ENCODE measurements around the gene AKR1C3. TPM values are rescaled to one million over a fixed set of nuclear protein-coding genes. Genes with fewer than 3 reads are reported as not detected.
A peak's percentile ranks its signal among the peaks of the same experiment; 100 is the strongest.

Gene AKR1C3
- total RNA-seq, 1 donor from 2014 or later = 9.5 TPM

DNA sequence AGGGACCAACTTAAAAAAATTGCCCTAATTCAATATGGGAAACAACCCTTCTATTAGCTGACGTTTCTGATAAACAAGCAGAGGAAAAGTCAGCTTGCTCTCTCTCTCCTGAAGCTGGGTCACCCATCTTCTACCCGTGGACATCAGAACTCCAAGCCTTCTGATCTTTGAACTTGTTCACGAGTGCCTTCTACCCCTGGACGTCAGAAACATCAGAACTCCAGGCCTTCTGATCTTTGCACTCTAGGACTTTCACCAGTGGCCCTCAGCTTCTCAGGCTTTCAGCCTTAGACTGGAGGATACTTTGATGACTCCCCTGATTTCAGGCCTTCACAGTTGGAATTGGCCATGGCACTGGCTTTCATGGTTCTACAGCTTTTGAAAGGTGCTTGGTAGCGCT, 48.9 kb downstream of the AKR1C3 start:
- no peaks in the 10 kb centered on the region for H3K27me3 Mint-ChIP-seq
- H3K4me1 Mint-ChIP-seq (ENCODE audit: unreplicated experiment) = no peaks in the 10 kb centered on the region
- H3K4me3 Mint-ChIP-seq = no peak overlapping the region
- H3K36me3 Mint-ChIP-seq = no peaks in the 10 kb centered on the region
- TF ChIP-seq, protein P1, sequence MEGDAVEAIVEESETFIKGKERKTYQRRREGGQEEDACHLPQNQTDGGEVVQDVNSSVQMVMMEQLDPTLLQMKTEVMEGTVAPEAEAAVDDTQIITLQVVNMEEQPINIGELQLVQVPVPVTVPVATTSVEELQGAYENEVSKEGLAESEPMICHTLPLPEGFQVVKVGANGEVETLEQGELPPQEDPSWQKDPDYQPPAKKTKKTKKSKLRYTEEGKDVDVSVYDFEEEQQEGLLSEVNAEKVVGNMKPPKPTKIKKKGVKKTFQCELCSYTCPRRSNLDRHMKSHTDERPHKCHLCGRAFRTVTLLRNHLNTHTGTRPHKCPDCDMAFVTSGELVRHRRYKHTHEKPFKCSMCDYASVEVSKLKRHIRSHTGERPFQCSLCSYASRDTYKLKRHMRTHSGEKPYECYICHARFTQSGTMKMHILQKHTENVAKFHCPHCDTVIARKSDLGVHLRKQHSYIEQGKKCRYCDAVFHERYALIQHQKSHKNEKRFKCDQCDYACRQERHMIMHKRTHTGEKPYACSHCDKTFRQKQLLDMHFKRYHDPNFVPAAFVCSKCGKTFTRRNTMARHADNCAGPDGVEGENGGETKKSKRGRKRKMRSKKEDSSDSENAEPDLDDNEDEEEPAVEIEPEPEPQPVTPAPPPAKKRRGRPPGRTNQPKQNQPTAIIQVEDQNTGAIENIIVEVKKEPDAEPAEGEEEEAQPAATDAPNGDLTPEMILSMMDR (conservative IDR thresholded peaks at IDR 0.05) = no peak
- peaks cover 18% of the 10 kb centered on the region for H3K9me3 Mint-ChIP-seq
- no peak overlapping the region for H3K27ac Mint-ChIP-seq
- DNase-seq (ENCODE audit: extremely low spot score, unreplicated experiment) = no peak

DNA sequence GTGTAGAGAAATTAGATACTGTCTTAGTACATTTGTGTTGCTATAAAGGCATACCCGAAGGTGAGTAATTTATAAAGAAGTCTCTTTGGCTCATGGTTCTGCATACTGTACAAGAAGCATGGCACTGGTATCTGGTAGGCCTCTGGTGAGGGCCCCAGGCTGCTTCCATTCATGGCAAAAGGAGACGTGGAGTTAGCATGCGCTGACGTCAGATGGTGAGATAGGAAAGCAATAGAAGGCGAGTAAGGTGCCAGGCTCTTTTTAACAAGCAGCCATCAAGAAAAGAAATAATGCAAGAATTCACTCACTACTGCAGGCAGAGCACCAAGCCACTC, 52.7 kb downstream of the AKR1C3 start:
- Mint-ChIP-seq H3K27ac (no peak overlapping the region), H3K36me3 (no peaks in the 10 kb centered on the region), H3K9me3 (peaks cover 26% of the 10 kb centered on the region)

DNA sequence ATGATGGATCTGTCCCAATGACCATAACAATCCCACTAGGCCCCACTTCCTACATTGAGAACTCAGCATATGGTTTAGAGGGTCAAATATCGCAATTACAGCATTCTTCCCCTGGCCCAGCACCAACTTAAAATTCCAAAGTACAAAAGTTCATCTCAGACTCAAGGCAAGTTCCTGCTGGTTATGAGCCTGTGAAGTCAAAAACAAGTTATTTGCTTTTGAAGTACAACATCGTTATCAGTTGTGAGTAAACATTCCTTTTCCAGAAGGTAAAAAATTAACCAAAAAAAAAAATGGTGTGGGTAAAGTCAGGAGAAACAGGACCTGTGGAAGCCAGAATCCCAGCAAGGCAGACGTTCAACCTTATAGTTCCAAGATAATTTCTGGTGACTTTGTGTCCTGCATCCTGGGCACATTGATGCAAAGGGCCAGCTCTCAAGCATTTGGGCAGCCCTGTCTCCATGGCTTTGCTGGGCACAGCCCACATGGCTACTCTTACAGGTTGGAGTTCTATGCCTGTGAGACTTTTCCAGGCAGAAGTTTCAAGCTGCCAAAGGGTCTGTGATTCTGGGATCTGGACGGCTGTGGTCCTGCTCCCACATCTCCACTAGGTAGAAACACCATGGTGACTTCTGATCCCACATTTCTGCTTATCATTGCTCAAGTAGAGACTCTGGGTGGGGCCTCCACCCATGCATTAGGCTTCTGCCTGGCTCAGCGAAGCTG, 53.2 kb downstream of the AKR1C3 start:
- DNase-seq (ENCODE audit: extremely low spot score, unreplicated experiment) = no peak
- H3K27ac Mint-ChIP-seq = peak overlapping the region; percentile 60

More for the DNA sequence above, 52.7 kb downstream of the AKR1C3 start:
- TF ChIP-seq, protein P1 (conservative IDR thresholded peaks at IDR 0.05) = no peak
- no peak overlapping the region for H3K4me3 Mint-ChIP-seq
- DNase-seq (ENCODE audit: extremely low spot score, unreplicated experiment) = no peak
- H3K4me1 Mint-ChIP-seq (ENCODE audit: unreplicated experiment) = no peaks in the 10 kb centered on the region
- no peaks in the 10 kb centered on the region for H3K27me3 Mint-ChIP-seq

DNA sequence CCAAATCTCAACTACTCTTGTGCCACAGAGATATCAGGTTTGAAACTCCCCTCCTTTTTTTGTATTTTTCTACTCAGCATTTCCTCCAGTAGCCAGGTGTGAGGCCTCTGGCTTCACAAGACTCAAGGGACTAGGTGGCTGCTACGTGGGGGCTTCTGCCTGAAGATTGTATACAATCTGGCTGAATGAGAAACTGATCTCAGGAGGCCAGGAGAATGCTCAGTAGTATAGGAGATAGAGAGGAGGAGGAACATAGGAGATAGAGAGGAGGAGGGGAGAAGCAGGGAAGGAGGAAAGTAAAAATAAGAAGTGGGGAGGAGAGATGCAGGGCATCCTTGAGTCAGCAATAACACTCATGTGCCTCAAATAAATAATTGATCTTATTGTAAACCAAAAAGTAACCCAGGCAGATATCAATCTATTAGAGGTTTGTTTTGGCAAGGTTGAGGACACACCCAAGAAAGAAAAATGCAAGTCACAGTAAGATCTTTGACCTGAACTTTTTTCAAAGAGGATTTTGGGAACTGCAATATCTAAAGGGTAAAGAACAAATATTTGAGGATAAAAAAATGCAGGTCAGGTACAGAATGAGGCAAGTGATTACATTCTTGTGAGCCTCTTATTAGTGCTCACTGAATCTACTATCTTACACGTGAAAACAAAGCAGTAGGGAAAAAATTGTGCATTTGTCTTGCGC, 53.9 kb downstream of the AKR1C3 start:
- H3K36me3 Mint-ChIP-seq = no peaks in the 10 kb centered on the region
- TF ChIP-seq, protein P1 (conservative IDR thresholded peaks at IDR 0.05) = no peak
- no peaks in the 10 kb centered on the region for H3K27me3 Mint-ChIP-seq
- no peak for DNase-seq (ENCODE audit: extremely low spot score, unreplicated experiment)
- H3K4me1 Mint-ChIP-seq (ENCODE audit: unreplicated experiment) = no peaks in the 10 kb centered on the region
- peak overlapping the region; percentile 60 for H3K27ac Mint-ChIP-seq
- H3K4me3 Mint-ChIP-seq = no peak overlapping the region
- peaks cover 20% of the 10 kb centered on the region for H3K9me3 Mint-ChIP-seq

More for the DNA sequence above, 53.2 kb downstream of the AKR1C3 start:
- H3K36me3 Mint-ChIP-seq = no peaks in the 10 kb centered on the region
- H3K4me3 Mint-ChIP-seq = peak overlapping the region; percentile 37
- no peaks in the 10 kb centered on the region for H3K4me1 Mint-ChIP-seq (ENCODE audit: unreplicated experiment)
- TF ChIP-seq, protein P1 (conservative IDR thresholded peaks at IDR 0.05) = no peak
- no peaks in the 10 kb centered on the region for H3K27me3 Mint-ChIP-seq
- peaks cover 20% of the 10 kb centered on the region for H3K9me3 Mint-ChIP-seq

DNA sequence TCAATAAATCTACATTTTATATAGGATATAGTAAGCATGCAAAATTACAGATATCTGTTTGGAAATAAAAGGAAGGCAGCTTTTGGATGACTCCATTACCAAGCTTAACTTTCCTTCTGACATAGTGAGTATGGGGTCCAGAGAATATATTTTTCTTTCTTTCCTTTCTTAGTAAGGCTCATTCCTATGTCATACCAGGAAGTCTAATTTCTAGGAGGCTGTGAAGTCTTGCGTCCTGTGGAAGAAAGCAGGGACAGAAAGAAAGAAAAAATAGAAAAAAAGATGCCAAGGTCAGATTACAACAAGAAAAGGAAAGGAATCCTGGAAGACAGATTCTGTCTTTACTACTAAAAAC, 54.4 kb downstream of the AKR1C3 start:
- Mint-ChIP-seq H3K4me3 (no peak overlapping the region), H3K9me3 (peaks cover 20% of the 10 kb centered on the region), H3K4me1 (ENCODE audit: unreplicated experiment) (no peaks in the 10 kb centered on the region), H3K36me3 (no peaks in the 10 kb centered on the region), H3K27ac (peak overlapping the region; percentile 60), H3K27me3 (no peaks in the 10 kb centered on the region)
- DNase-seq (ENCODE audit: extremely low spot score, unreplicated experiment) = no peak
- TF ChIP-seq, protein P1 (conservative IDR thresholded peaks at IDR 0.05) = no peak
